Cerebellar nuclear complex (tissue), 1 donor: Measurements from ENCODE around the gene THOC1.

Source experiments
- DNase-seq, 2 experiments: peaks; one replicate each; lab custom pipeline; 2025; lab: John Stamatoyannopoulos, UW

The THOC1 gene

GRCh38 chr18:213505-213904, 54.3 kb downstream of the THOC1 start:
- no peak for DNase-seq

GRCh38 chr18:212780-213179, 55.1 kb downstream of the THOC1 start:
- DNase-seq: no peak

GRCh38 chr18:211582-211981, 56.3 kb downstream of the THOC1 start:
- DNase-seq: no peak

- DNase-seq: no peak
Measured at GRCh38 chr18:210733-211132, 57.1 kb downstream of the THOC1 start.

GRCh38 chr18:210075-210474, 57.8 kb downstream of the THOC1 start:
- no peak for DNase-seq

GRCh38 chr18:199768-200167, 68.1 kb downstream of the THOC1 start:
- DNase-seq: no peak

- no peak for DNase-seq
Measured at GRCh38 chr18:199214-199613, 68.6 kb downstream of the THOC1 start.

- DNase-seq: no peak
Measured at GRCh38 chr18:195651-196050, 72.2 kb downstream of the THOC1 start.

- no peak for DNase-seq
Measured at GRCh38 chr18:192801-193200, 75.0 kb downstream of the THOC1 start.

GRCh38 chr18:191725-192124, 76.1 kb downstream of the THOC1 start:
- no peak for DNase-seq

- no peak for DNase-seq
Measured at GRCh38 chr18:189254-189653, 78.6 kb downstream of the THOC1 start.

- DNase-seq: no peak
Measured at GRCh38 chr18:183769-184168, 84.1 kb downstream of the THOC1 start.

GRCh38 chr18:181711-182110, 86.1 kb downstream of the THOC1 start:
- DNase-seq: no peak

- DNase-seq: no peak
Measured at GRCh38 chr18:179499-179898, 88.3 kb downstream of the THOC1 start.

GRCh38 chr18:172361-172760, 95.5 kb downstream of the THOC1 start:
- DNase-seq: no peak
